Endometrial microvascular endothelial cells (primary cell): ENCODE data around the gene MYCBP2. TPM values are rescaled to one million over a fixed set of nuclear protein-coding genes. Genes with fewer than 3 reads are reported as not detected.

ENCODE experiments used
- in situ Hi-C: cut with HindIII; loops from 2 replicates; pipeline ENCODE4 v1.10.0; 2017; ENCODE audit warnings: low sequenced_read_pairs, low pct_unique_long_range_greater_than_20kb; ENCODE audit errors: inconsistent ontology term
- total RNA-seq: library from RNA; depleted of rRNA; stranded (reverse); fragments of >200 nt; gene quantifications from one replicate; pipeline ENCODE4 v1.2.3, GENCODE V29; 2015; ENCODE audit errors: inconsistent ontology term

The MYCBP2 gene
- total RNA-seq, 1 donor from 2014 or later: 48.7 TPM

DNA sequence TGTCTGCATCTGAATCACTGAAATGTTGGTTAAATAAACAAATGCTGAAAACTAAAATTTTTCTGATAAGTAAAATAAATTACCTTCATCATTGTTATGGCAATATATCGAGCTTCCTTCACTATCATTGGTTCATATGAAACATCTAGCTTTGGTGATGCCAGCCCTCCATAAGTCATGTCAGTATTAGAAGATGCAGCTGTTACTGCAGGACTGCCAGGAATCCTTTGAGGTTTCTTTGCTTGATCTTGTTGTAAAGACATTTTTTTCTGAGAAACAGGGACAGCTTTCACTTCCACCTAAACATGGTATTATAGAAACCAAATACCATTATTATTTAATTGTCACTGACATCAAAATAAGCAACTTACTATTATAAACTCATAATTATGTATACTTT lies 176.2 kb downstream of the MYCBP2 start:
- in situ Hi-C loops: no loop called here

DNA sequence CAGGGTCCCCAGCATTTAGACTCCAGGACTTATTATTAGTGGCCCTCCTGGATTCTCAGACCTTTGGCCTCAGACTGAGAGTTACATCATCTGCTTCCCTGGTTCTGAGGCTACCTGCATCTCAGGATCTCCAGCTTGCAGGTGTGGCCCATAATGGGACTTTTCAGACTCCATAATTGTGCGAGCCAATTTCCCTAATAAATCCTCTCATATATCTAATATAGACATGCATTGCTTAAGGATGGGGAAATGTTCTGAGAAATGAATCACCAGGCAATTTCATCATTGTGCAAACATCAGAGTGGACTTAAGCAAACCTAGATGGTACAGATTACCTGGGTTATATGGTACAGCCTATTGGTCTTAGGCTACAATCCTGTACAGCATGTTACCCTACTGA lies 183.5 kb downstream of the MYCBP2 start:
- in situ Hi-C loops: no loop called here

DNA sequence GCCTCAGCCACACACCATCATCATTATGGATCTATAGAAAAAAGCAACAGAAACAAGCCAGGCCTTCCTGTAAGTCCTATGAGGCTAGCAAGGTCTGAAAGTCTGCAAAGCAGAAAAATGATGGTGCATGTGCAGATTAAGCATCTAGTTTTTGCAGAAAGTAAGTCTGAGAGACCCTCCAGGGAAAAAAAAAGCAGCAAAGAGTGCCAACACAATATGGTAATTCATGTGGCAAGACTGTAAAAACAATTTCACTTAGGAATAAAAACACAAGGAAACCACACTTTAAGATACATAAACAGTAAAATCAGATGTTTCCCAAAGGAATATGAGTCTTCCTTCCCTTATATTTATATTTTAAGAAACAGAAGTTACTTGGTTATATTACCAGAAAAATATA lies 187.6 kb downstream of the MYCBP2 start:
- in situ Hi-C loops: no loop called here

DNA sequence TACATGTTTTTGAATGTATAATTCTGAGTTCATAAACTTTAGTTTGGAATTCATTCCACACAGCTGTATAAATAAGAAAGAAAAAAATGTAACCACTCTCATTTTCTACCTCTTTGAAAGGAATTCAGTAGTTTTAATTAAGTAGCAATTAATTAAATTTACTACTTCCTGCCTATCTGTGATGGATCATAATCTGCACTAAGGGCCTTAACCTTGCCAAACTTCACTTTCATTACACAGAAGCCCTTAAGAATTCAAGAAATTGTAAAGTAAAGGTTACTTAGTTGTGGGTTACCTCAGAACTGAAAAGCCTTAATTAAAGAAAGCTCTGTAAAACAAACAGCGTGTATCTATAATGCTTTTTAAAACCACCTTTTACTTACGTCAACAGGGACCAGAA lies 188.1 kb downstream of the MYCBP2 start:
- in situ Hi-C loops: no loop called here

DNA sequence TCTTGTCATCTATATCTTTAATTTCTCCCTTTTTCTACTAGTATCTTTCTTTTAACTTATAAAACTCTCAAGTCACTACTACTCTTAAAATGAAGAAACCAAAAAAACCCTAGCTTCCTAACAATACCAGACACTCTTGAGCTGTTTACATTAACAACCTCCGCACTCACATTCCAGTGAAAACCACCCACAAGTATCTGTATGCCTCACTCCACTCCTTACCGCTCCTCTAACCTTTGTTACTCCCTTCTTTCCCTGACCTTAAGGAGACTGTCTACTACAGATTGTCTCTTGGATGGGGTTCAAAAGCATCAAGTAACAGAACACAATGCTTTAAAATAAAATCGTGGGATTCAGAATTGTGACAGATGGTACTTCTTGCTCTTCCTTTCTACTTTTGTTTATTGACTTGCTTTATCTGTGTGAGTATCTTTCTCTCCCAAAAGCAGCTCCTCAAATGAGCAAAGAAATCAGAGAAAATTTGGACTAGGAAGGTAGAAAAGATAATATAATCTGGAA lies 189.9 kb downstream of the MYCBP2 start:
- in situ Hi-C loops: no loop called here

DNA sequence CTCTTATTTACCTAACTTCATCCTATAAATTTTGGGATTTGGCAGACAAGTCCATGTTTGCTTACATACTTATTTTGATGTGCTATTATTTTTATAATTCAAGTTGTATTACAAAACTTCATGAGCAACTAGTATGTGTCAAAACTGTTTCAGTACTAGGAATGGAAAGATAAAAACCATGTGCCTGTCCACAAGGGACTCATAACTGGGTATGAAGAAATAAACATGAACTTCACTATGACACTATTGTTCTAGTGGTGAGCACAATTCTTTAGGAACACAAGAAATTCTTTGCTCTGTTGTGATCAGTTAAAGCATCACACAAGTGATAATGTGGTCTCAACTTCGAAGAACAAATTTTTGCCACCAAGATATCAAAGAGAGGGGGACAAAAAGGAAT lies 202.5 kb downstream of the MYCBP2 start:
- in situ Hi-C loops: no loop called here

DNA sequence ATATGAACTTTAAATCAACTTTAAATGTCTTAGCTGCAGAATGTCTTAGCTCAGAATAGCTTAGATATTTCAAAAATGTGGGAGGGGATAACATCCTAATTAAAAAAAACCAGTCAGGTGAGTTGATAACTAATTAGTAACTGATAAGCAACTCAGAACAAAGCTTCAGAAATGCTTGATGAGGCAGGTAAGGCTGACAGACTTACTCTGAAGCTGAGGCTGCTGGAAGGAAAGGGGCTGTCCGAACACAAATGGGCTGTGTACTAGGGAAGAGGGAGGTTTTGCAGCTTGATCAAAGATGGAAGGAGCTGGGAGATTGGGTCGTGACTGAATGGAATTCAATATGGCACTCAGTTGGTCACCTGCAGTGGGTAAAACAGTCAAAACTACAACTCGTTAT lies 208.8 kb downstream of the MYCBP2 start:
- in situ Hi-C loops: no loop called here

DNA sequence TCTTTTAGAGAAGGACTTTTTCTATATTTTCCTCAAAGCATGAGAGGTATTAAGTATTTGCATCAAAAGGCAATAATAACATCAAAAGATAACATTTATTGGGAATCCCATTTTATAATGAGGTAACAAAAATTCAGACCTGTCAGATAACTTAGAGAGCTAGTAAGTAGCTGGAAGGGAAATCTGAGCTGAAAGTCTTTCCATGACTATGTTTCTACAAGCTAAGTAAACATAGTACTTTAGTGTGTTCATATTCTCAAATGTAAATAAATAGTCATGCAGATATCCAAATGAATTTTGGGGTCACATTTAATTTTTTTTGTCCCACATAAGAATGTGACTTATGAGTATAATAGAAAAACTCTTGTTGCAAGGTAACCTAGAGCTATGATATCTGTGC lies 212.6 kb downstream of the MYCBP2 start:
- in situ Hi-C loops: no loop called here

DNA sequence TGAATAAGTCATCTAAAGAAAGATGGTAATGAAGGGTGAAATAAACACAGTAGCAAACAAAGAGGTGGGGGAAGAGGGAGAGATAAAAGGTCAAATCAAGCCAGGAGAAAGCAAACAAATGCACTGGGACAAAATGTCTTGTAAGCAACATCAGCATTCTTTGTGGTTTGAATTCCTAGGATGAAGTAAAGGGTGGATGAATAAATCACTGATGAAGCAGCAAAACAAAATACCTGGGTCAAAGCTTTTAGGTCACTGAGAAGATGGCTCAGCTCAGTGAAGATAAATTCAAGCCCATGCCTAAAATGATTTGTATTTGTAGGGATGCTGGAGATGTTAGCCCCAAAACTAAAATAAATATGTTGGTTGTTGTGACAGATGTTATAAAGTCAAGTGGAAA lies 213.4 kb downstream of the MYCBP2 start:
- in situ Hi-C loops: no loop called here

DNA sequence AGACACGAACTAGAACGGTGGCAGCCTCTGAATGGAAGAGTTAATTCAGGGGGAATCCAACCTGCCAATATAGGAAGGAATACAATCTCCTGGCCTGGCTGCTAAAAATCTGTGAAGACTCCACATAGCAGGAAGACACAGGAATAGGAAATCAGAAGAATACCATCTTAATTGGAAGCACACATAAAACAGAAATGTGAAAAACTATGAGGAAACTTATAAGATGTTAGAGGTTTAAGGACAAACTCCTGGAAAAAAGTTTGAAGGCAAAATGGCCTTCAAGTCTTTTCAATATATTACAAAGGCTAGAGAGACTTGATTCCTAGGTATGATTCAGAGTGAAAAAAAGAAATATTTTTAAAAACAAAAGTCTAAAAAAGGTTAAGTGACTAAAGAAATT lies 221.8 kb downstream of the MYCBP2 start:
- in situ Hi-C loops: no loop called here

DNA sequence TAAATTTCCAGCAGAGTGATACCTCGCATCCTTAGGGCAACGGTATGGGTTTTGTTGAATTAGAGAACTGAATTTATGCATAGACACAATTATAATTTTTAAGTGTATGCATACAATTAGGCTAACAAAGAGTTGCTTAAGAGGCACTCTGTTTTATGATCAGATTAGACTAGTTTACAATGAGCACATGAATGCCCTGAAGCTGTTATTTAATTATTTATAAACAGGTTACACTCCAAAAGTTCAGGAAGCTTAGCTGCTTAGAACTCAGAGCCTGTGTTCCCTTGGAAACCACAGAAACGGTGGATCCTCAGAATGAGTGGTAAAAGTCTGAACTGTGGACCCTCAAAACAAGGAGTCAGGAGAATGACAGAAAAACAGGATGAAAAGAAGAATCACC lies 227.5 kb downstream of the MYCBP2 start:
- in situ Hi-C loops: no loop called here

DNA sequence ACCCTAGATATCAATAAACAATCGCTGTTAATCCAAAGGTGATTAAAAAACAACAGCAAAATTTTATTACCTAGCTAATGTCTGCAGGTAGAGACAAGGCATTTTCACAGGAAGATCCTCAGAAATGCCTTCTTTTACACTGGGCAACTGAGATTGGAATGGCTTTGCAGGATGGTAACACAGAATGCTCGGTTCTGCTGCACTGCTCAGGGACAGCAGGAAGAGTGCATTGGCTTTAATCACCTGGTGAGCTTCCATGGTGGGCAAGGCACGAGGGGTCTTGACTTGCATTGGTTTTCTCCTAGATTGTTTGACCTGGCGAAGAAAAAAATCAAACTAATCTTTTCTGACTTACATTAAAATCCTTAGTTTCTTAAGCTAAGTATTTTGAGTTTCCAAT lies 231.6 kb downstream of the MYCBP2 start:
- in situ Hi-C loops: no loop called here

DNA sequence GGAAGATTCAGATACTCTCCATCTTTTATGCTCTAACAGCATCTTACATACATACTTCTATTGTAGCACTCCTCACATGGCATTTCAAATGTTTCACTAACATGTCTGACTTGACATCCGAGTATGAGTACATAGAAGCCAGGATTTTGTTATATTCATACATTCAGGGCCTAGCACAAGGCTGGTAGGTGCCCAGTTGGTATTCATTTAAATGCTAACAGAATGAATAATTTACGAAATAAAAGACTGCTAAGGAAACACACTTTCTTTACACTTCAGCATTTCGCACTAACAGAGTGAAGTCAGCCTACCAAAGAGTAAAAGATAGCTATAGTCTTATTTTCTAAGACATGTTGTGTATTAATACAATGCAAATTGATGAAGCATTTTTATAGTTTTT lies 232.1 kb downstream of the MYCBP2 start:
- in situ Hi-C loops: no loop called here

DNA sequence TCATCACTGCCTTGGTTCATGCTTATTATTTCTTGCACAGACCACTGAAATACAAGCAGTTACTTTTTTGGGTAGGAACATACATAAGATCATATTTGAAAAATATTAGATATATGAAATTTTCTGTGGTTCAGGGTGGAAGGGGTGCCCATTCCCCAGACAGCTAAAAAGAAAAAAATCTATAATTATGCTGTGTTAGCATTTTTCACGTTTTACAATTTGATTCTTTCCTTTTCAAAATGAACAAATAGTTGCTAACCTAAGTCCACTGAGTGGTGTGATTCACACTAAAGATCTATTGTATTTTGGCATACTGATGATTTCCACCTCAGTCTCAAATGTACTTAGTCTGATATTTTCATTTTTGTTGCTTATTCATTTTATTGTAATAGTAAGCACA lies 233.2 kb downstream of the MYCBP2 start:
- in situ Hi-C loops: no loop called here

DNA sequence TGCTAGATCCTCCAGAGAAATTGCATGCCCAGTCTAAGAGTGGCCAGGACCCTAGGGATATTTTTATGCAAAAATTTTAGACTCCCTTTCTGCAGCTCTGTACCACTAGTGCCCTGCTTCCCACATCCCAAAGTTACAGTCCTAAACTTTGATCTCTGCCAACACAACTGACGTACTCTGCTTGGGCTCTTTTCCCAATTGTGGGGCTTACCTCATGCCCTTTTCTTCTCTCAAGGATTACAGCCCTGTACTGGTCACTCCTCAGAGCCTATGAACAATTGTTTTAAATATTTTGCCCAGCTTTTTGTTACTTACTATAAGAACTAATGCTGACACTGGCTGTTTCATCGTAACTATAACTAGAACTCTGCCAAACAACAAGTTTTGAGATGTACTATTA lies 242.1 kb downstream of the MYCBP2 start:
- in situ Hi-C loops: no loop called here

DNA sequence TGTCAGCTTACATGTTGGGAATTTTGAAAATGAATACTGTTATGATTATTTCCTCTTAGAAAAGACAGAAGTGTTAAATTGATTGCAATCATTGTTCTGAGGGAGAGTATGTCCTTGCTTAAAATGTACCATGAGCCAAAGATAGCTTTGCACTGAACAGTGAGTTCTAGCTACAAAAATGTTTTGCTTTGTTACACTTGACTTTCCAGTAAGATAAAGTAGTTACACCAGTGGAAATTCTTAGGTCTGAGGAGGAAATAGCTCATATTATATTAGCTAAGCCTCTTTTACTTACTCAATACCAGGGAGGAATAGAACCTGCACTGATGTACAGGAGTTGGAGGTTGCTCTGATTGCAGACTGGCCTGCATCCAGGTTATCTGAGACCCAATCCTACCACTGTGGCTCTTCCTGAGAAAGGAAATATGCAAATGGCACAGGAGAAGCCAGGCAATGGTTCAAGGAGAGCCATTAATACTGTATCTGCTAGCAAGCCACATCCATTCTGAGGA lies 246.9 kb downstream of the MYCBP2 start:
- in situ Hi-C loops: no loop called here

DNA sequence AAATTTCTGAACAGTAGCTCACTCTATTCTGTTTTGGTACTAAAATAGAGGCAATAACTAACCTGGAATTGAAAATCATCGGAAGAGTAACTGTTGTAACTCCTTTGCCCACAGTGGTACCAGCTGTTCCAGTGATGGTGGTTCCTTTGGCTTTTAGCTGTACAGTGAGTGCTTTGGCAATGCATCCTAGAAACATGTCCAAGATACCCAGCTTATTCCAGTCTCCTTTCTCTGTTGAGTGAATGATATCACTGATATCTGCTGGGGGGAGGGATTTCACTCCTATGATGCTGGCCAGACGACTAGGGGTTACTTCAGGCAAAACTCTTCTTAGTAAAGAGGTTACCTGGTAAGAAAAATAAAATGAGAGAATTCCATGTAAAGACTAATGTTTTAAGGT lies 259.4 kb downstream of the MYCBP2 start:
- in situ Hi-C loops: no loop called here

DNA sequence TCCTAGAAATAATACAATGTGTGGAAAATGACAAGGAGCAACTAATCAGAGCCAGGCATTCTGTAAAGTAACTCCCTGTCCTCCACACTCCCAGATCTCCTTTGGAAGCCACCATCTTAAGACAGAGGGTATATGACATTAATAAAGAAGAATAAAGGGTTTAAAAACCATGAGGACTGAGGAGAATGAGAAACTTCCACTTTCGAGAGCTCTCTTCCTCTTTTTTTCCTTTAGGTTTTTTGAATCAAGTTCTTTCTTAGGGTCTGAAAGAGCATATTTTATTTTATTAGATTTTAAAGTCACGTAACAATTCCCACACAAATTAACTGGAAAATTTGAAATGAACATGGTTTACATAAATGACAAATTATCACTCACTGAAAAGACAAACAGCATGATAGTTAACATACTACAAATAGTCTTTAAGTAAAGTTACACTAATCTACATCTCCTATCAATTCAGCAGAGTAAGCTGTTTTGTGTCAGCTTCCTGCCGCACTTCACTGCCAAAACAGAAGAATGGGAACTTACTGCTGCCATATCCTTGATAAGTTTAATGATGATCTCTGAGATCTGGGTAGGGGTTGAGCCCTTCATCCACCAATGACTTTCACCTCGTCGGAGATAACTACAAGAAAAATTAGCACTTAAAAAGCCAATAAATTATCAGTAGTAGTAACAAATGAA lies 261.3 kb downstream of the MYCBP2 start:
- in situ Hi-C loops: no loop called here

DNA sequence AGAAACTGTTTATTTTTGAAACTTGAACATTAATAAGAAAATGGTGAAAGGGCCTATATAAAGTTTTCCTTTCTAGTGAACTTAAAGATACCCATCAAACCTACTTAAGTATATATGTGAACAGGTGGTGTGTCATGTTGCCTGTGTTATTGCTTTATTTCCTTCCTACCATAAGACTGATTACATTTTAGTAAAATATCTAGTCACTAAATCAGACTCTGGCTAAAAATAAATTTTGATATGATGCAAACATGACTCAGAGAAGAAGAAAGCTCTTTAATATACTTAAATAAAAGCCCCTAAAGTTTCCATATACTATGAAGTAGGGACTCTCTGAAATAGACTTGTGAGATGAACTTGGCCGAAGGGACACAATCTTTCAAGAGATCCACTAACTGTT lies 264.8 kb downstream of the MYCBP2 start:
- in situ Hi-C loops: no loop called here

DNA sequence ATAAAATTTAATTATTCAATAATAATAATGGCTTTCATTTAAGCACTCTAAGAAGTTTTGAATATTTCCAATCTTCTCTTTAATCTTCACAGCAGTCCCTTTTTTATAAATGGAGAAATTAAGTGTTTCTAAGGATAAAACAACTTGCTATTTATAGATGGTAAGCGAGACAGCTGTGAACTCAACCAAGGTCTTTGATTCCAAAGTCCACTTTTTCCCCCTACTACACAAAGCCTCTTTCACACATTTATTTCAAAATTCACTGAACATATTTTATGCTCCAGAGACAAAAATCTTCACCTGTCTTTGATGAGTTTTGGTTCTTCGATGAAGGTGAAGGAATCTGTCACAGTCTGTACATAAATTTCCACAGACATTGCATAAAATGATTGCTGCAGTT lies 265.5 kb downstream of the MYCBP2 start:
- in situ Hi-C loops: no loop called here

DNA sequence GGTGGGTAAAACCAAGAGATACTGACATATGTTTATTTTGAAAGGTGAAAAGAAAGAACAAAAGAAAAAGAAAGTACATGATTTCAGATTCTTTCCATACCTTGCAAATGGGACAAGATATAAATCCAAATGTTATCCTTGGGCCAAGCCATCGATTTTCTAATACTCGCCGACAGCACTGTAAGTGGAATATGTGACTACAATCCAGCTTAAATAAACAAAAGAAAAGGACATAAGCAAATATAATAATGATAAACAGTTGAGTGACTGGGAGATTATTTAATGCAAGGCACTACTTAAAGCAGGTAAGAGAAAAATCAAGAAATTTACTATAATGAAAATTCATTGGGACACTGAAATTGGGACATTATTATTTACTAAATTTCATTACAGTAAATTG lies 270.0 kb downstream of the MYCBP2 start:
- in situ Hi-C loops: no loop called here
